Endothelial cell of umbilical vein (primary cell): ENCODE results near the gene PRCD. TPM values are rescaled to one million over a fixed set of nuclear protein-coding genes. Genes with fewer than 3 reads are reported as not detected.

Experiments used
- BruUV-seq: library from RNA; stranded (reverse); fragments of 400-500 nt; replicated peaks from 2 replicates; lab custom pipeline; 2021; lab: Mats Ljungman, UMichigan
- CTCF ChIA-PET: fragments of 300-600, 350-600 bp; sonication (Branson Sonifier 250); formaldehyde crosslinking; loops from one replicate; lab custom pipeline; 2021; ENCODE audit warnings: antibody characterized with exemption, inconsistent platforms; lab: Charles Lee
- POLR2A ChIA-PET: fragments of 300-600, 350-600 bp; sonication (Branson Sonifier 250); formaldehyde crosslinking; loops from one replicate; lab custom pipeline; 2021; ENCODE audit warnings: antibody characterized with exemption, inconsistent platforms; lab: Charles Lee
- DNase-seq: peaks from one replicate; pipeline ENCODE4 v3.0.0-alpha.2; 2011; ENCODE audit warnings: low read depth, low spot score
- FAIRE-seq: peaks from 2 replicates; lab custom pipeline; 2011; peaks lifted over from hg19 to GRCh38; lab: Jason Lieb, UNC
- H2AFZ ChIP-seq: 2 replicates; pipeline ENCODE4 v1.6.0; 2012; ENCODE audit warnings: low read depth, low read length, control low read depth, inconsistent platforms
- H3K27ac ChIP-seq: 2 replicates; pipeline ENCODE4 v1.5.1; 2011; ENCODE audit warnings: low read depth, mild to moderate bottlenecking, control low read depth, low read length, moderate library complexity; ENCODE audit not compliant: insufficient read depth
- H3K27me3 ChIP-seq, 2 experiments: 2 replicates each; pipeline versions ENCODE4 v1.6.0 to v1.6.1; 2011; ENCODE audit warnings: low read length in 2 of 2, mixed read lengths in 1 of 2; ENCODE audit not compliant: control insufficient read depth in 2 of 2, insufficient read depth in 2 of 2
- H3K36me3 ChIP-seq, 2 experiments: 2 replicates in 1 of 2; 3 replicates in 1 of 2; pipeline ENCODE4 v1.5.1; 2011; ENCODE audit warnings: low read length in 2 of 2, mild to moderate bottlenecking in 1 of 2, moderate library complexity in 1 of 2; ENCODE audit not compliant: control insufficient read depth in 2 of 2, insufficient read depth in 2 of 2; ENCODE audit errors: extremely low read depth in 1 of 2
- H3K4me1 ChIP-seq: 3 replicates; pipeline ENCODE4 v1.5.1; 2011; ENCODE audit warnings: mild to moderate bottlenecking, low read length; ENCODE audit not compliant: control insufficient read depth, insufficient read depth; ENCODE audit errors: extremely low read depth
- H3K4me2 ChIP-seq: 2 replicates; pipeline ENCODE4 v1.6.1; 2011; ENCODE audit warnings: low read length, control low read depth, mixed read lengths; ENCODE audit not compliant: insufficient read depth
- H3K4me3 ChIP-seq, 3 experiments: fragments of 200-600 bp in 1 of 3; sonication (generic), shearing (Covaris generic) in 1 of 3; replicated peaks in 1 of 3; 2 replicates each; pipeline ENCODE4 v1.5.1; 2011 to 2016; ENCODE audit warnings: control low read depth in 3 of 3, low read length in 3 of 3, mild to moderate bottlenecking in 2 of 3, inconsistent platforms in 1 of 3, low read depth in 1 of 3, moderate library complexity in 1 of 3; ENCODE audit not compliant: insufficient read depth in 1 of 3
- H3K79me2 ChIP-seq: 2 replicates; pipeline ENCODE4 v1.6.0; 2012; ENCODE audit warnings: low read length, inconsistent platforms; ENCODE audit not compliant: control insufficient read depth, insufficient read depth
- H3K9ac ChIP-seq: replicated peaks from 2 replicates; pipeline ENCODE3; 2011; ENCODE audit warnings: low read length, control low read depth; ENCODE audit not compliant: insufficient read depth; ENCODE audit errors: extremely low read depth
- H3K9me1 ChIP-seq: replicated peaks from 3 replicates; pipeline ENCODE4 v1.6.0; 2011; ENCODE audit warnings: mild to moderate bottlenecking, low read length; ENCODE audit not compliant: control insufficient read depth, insufficient read depth; ENCODE audit errors: extremely low read depth
- H3K9me3 ChIP-seq: replicated peaks from 2 replicates; pipeline ENCODE4 v1.5.1; 2012; ENCODE audit warnings: low read length, inconsistent platforms; ENCODE audit not compliant: control insufficient read depth, insufficient read depth
- H4K20me1 ChIP-seq: replicated peaks from 2 replicates; pipeline ENCODE3; 2011; ENCODE audit warnings: mild to moderate bottlenecking, low read length; ENCODE audit not compliant: control insufficient read depth, insufficient read depth; ENCODE audit errors: extremely low read depth
- EZH2 ChIP-seq: IDR thresholded peaks from 2 replicates; pipeline ENCODE4 v1.6.1; 2012; ENCODE audit warnings: borderline replicate concordance, low read depth, mild to moderate bottlenecking, moderate library complexity, low read length, inconsistent platforms; ENCODE audit not compliant: severe bottlenecking
- FOS ChIP-seq: IDR thresholded peaks from 2 replicates; pipeline ENCODE4 v1.6.1; 2011; ENCODE audit warnings: mild to moderate bottlenecking, low read length, moderate library complexity, borderline replicate concordance; ENCODE audit not compliant: insufficient read depth
- GATA2 ChIP-seq: IDR thresholded peaks from 2 replicates; pipeline ENCODE4 v1.7.0; 2011; ENCODE audit warnings: low read depth, mild to moderate bottlenecking, moderate library complexity, mixed read lengths, low read length; ENCODE audit not compliant: insufficient read length, insufficient read depth
- JUN ChIP-seq: IDR thresholded peaks from 2 replicates; pipeline ENCODE4 v1.6.1; 2011; ENCODE audit warnings: borderline replicate concordance, low read depth; ENCODE audit not compliant: insufficient read length, insufficient read depth
- MYC ChIP-seq: IDR thresholded peaks from one replicate; pipeline ENCODE4 v1.6.1; 2011; ENCODE audit warnings: mild to moderate bottlenecking, low read depth, low read length
- POLR2A ChIP-seq: IDR thresholded peaks from 2 replicates; pipeline ENCODE4 v1.6.1; 2012; ENCODE audit warnings: low read depth, mild to moderate bottlenecking, control low read depth, low read length
- POLR2AphosphoS5 ChIP-seq: IDR thresholded peaks from 2 replicates; pipeline ENCODE4 v1.6.1; 2012; ENCODE audit warnings: low read depth, mild to moderate bottlenecking, control low read depth, low read length, moderate library complexity; ENCODE audit not compliant: insufficient read depth
- dilution Hi-C: fragments of 300-500 bp; cut with MboI; formaldehyde crosslinking; loops from one replicate; pipeline ENCODE4 v1.15.0; 2019; ENCODE audit warnings: low sequenced_read_pairs; ENCODE audit not compliant: extremely low pct_ligation_motif_present
- intact Hi-C: fragments of 100-400 bp; cut with micrococcal nuclease; formaldehyde crosslinking; loops from one replicate; pipeline ENCODE4 v1.10.0; 2022
- polyA plus RNA-seq, 4 experiments: library from polyadenylated mRNA; depleted of rRNA in 3 of 4; stranded (reverse) in 3 of 4; unstranded in 1 of 4; fragments of >200 nt; gene quantifications; 2 replicates each; pipeline versions ENCODE4 v1.2.1 to v1.2.3, GENCODE V29; 2011 to 2012; ENCODE audit warnings: missing spikeins in 1 of 4
- total RNA-seq: library from RNA; stranded (reverse); gene quantifications from 2 replicates; pipeline ENCODE4 v1.2.3, GENCODE V29; 2021
- TF ChIP-seq, protein P1 (sequence below): IDR thresholded peaks from 2 replicates; pipeline ENCODE4 v1.6.1; 2011; ENCODE audit not compliant: insufficient read depth, insufficient read length
- TF ChIP-seq, protein P2 (sequence below), 2 donors: IDR thresholded peaks; 1 replicate in 1 of 2; 2 replicates in 1 of 2; pipeline ENCODE4 v1.5.1; 2011; ENCODE audit warnings: low read length in 2 of 2, mild to moderate bottlenecking in 2 of 2, moderate library complexity in 2 of 2, control low read depth in 1 of 2, inconsistent platforms in 1 of 2, low read depth in 1 of 2; ENCODE audit not compliant: insufficient read depth in 1 of 2; ENCODE audit errors: extremely low read depth in 1 of 2

The PRCD gene
- total and polyA plus RNA-seq, 2 donors (not counting 3 experiments of a cell fraction or from before 2014, with no cell fraction given), result not detected

DNA sequence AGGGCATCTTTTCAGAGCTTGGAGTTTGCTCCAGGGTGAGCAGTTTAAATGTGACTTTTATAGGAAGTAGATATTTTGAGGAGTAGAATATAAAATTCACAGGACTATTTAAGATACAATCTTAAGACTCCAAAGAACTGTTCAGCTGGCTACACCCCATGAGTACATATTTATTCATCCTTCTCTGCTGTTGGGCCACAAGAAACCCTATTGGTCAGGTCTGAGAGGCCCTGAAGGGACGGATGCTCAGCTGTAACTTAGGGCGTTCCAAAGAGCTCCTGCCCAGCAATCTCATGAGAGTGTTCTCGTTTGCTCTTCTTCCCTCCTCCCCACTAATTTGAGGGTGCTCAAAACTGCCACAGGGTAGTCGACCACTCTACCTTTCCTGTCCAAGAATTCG lies 38.5 kb downstream of the PRCD start:
- dilution Hi-C loops, result no loop called here

More for the DNA sequence above, 38.5 kb downstream of the PRCD start:
- H2AFZ ChIP-seq, result no peak overlapping the region
- no peaks in the 10 kb centered on the region for H3K27me3 ChIP-seq
- intact Hi-C loops, result no loop called here
- no peak overlapping the region for H3K4me3 ChIP-seq
- CTCF ChIA-PET, result interaction anchor here (1.6 to 1.7 kb wide), 2 partner anchors 21 to 110 kb away, joined by 3 to 8 read pairs; no protein-coding TSS in a partner anchor
- no peaks in the 10 kb centered on the region for H3K36me3 ChIP-seq
- no peak for FAIRE-seq
- no peak for DNase-seq
- no peaks in the 10 kb centered on the region for H4K20me1 ChIP-seq
- no TSS peak for BruUV-seq
- H3K4me2 ChIP-seq, result no peak overlapping the region
- H3K4me1 ChIP-seq, result no peaks in the 10 kb centered on the region
- POLR2A ChIA-PET, result no interaction called here
- no peaks in the 10 kb centered on the region for H3K9me3 ChIP-seq
- H3K9me1 ChIP-seq, result no peaks in the 10 kb centered on the region
- H3K79me2 ChIP-seq, result no peaks in the 10 kb centered on the region
- TF ChIP-seq, protein P1, sequence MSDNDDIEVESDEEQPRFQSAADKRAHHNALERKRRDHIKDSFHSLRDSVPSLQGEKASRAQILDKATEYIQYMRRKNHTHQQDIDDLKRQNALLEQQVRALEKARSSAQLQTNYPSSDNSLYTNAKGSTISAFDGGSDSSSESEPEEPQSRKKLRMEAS, result no peak
- TF ChIP-seq MYC (no peak), POLR2A (no peak), POLR2AphosphoS5 (no peak), JUN (no peak), GATA2 (no peak), EZH2 (no peak), FOS (no peak)
- TF ChIP-seq, protein P2, sequence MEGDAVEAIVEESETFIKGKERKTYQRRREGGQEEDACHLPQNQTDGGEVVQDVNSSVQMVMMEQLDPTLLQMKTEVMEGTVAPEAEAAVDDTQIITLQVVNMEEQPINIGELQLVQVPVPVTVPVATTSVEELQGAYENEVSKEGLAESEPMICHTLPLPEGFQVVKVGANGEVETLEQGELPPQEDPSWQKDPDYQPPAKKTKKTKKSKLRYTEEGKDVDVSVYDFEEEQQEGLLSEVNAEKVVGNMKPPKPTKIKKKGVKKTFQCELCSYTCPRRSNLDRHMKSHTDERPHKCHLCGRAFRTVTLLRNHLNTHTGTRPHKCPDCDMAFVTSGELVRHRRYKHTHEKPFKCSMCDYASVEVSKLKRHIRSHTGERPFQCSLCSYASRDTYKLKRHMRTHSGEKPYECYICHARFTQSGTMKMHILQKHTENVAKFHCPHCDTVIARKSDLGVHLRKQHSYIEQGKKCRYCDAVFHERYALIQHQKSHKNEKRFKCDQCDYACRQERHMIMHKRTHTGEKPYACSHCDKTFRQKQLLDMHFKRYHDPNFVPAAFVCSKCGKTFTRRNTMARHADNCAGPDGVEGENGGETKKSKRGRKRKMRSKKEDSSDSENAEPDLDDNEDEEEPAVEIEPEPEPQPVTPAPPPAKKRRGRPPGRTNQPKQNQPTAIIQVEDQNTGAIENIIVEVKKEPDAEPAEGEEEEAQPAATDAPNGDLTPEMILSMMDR (IDR thresholded peaks at IDR 0.05; ENCODE audit: extremely low read depth in 1 of 2, insufficient read depth in 1 of 2, low read depth in 1 of 2, low read length in 2 of 2), result no peak
- H3K27ac ChIP-seq, result no peak overlapping the region
- H3K9ac ChIP-seq, result no peak overlapping the region
